MCF 10A (cell line): ENCODE measurements around the gene ANKFY1. TPM values are rescaled to one million over a fixed set of nuclear protein-coding genes. Genes with fewer than 3 reads are reported as not detected.

Source experiments
- BruUV-seq: library from RNA; stranded (reverse); fragments of 400-500 nt; replicated peaks from 2 replicates; lab custom pipeline; 2021; lab: Mats Ljungman, UMichigan
- CTCF ChIA-PET: fragments of 300-600 bp; sonication (Branson Sonifier 250); formaldehyde crosslinking; extraction: SDS; loops from one replicate; lab custom pipeline; 2021; ENCODE audit warnings: antibody characterized with exemption, inconsistent platforms; lab: Yijun Ruan, JAX
- POLR2A ChIA-PET: fragments of 300-600, 350-650 bp; sonication (Branson Sonifier 250); formaldehyde crosslinking; extraction: SDS; loops from one replicate; lab custom pipeline; 2020; ENCODE audit warnings: antibody characterized with exemption, inconsistent platforms; lab: Yijun Ruan, JAX
- DNase-seq: peaks from one replicate; pipeline ENCODE4 v3.0.0-alpha.2; 2018; ENCODE audit not compliant: unreplicated experiment
- H3K27ac Mint-ChIP-seq: one replicate; pipeline ENCODE4 v1.8.0; 2022; ENCODE audit warnings: mild to moderate bottlenecking, low read depth, mixed read lengths; ENCODE audit not compliant: unreplicated experiment
- H3K27me3 Mint-ChIP-seq: one replicate; pipeline ENCODE4 v1.8.0; 2022; ENCODE audit warnings: mixed read lengths; ENCODE audit not compliant: insufficient read depth, unreplicated experiment
- H3K36me3 Mint-ChIP-seq: one replicate; pipeline ENCODE4 v1.8.0; 2022; ENCODE audit warnings: mild to moderate bottlenecking, moderate library complexity, mixed read lengths; ENCODE audit not compliant: insufficient read depth, unreplicated experiment
- H3K4me1 Mint-ChIP-seq: one replicate; pipeline ENCODE4 v1.8.0; 2022; ENCODE audit warnings: mixed read lengths; ENCODE audit not compliant: insufficient read depth, unreplicated experiment
- H3K4me3 Mint-ChIP-seq: one replicate; pipeline ENCODE4 v1.8.0; 2022; ENCODE audit warnings: mild to moderate bottlenecking, moderate library complexity, mixed read lengths; ENCODE audit not compliant: unreplicated experiment
- H3K9me3 Mint-ChIP-seq: one replicate; pipeline ENCODE4 v1.8.0; 2022; ENCODE audit warnings: mixed read lengths; ENCODE audit not compliant: unreplicated experiment
- intact Hi-C: fragments of 100-400 bp; cut with micrococcal nuclease; formaldehyde crosslinking; loops from 2 replicates; pipeline ENCODE4 v1.14.1; 2022
- total RNA-seq: library from RNA; stranded (reverse); gene quantifications from 2 replicates; pipeline ENCODE4 v1.2.3, GENCODE V29; 2022
- TF ChIP-seq, protein P1 (sequence below): fragments of 200-600 bp; IDR thresholded peaks from one replicate; pipeline ENCODE4 v1.8.0; 2022; ENCODE audit warnings: antibody characterized with exemption, mild to moderate bottlenecking; ENCODE audit not compliant: unreplicated experiment

Gene ANKFY1
- total RNA-seq, 1 experiment from 2014 or later, result 34.9 TPM

DNA sequence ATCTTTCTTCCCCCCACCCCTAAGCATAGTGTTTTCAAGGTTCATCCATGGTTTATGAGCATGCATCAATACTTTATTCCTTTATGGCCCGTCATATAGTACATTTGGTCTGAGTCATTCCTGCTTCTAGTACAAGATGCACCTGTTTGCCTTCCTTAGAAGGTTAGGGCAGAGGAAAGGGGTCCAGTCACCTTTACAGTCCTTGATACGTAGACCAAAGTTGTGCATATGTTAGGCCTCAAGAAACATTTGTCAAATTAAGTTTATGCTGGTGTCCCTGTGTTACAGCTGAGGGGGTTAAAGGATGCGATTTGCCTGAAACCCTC lies 119.4 kb downstream of the ANKFY1 start:
- Mint-ChIP-seq H3K9me3 (no peaks in the 10 kb centered on the region), H3K4me3 (peak overlapping the region; percentile 98), H3K27me3 (no peaks in the 10 kb centered on the region), H3K4me1 (peaks cover 26% of the 10 kb centered on the region), H3K36me3 (peaks cover 34% of the 10 kb centered on the region), H3K27ac (peak overlapping the region; percentile 100)
- no peak for DNase-seq
- BruUV-seq, result no TSS peak
- ChIA-PET CTCF (interaction anchor here (0.6 to 2.7 kb wide), 4 partner anchors 12 to 586 kb away, joined by 3 to 11 read pairs (median 4); no protein-coding TSS in a partner anchor), POLR2A (interaction anchor here (0.7 to 9.9 kb wide), 9 partner anchors 10 to 377 kb away, joined by 3 to 555 read pairs (median 8); no protein-coding TSS in a partner anchor)
- TF ChIP-seq, protein P1, sequence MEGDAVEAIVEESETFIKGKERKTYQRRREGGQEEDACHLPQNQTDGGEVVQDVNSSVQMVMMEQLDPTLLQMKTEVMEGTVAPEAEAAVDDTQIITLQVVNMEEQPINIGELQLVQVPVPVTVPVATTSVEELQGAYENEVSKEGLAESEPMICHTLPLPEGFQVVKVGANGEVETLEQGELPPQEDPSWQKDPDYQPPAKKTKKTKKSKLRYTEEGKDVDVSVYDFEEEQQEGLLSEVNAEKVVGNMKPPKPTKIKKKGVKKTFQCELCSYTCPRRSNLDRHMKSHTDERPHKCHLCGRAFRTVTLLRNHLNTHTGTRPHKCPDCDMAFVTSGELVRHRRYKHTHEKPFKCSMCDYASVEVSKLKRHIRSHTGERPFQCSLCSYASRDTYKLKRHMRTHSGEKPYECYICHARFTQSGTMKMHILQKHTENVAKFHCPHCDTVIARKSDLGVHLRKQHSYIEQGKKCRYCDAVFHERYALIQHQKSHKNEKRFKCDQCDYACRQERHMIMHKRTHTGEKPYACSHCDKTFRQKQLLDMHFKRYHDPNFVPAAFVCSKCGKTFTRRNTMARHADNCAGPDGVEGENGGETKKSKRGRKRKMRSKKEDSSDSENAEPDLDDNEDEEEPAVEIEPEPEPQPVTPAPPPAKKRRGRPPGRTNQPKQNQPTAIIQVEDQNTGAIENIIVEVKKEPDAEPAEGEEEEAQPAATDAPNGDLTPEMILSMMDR, result no peak
- intact Hi-C loops, result loop anchor here (5.0 kb wide), 1 partner anchor 223 kb away; the partner anchor contains the start of gene UBE2G1

DNA sequence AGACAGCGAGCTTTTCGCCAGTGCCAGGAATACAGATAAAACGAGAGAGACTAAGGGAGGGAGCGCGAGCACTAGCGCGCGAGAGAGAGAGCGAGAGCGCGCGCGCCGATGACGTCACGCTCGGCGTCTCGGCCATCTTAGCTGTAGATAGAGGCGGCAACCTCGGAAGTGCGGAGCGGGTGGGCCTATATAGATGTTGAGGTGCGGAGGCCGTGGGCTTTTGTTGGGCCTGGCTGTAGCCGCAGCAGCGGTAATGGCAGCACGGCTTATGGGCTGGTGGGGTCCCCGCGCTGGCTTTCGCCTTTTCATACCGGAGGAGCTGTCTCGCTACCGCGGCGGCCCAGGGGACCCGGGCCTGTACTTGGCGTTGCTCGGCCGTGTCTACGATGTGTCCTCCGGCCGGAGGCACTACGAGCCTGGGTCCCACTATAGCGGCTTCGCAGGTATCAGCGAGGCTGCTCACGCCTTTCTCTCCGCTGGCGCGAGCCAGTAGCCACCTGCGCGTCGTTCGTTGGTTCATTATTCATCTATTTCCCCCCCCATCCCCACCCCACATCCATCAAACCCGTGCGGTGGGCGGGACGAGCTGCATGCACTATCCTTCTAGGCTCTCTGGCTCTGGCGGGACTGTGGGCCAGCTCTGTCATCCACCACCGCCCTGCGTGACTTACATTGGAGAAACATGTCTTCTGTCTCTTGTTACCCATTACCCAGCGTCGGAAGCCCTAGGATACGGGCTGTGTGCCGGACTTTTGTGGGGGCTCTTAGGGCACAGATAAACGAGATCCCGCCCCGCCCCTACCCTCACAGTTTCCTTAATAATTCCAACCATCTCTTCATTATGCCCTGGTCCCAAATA lies 120.0 kb downstream of the ANKFY1 start:
- TSS peak; percentile 67 for BruUV-seq
- peaks cover 28% of the 10 kb centered on the region for H3K36me3 Mint-ChIP-seq
- peak overlapping the region; percentile 100 for H3K27ac Mint-ChIP-seq
- CTCF ChIA-PET, result interaction anchor here (0.6 to 1.6 kb wide), 5 partner anchors 12 to 587 kb away, joined by 3 to 10 read pairs (median 4); no protein-coding TSS in a partner anchor
- intact Hi-C loops, result loop anchor here (1.0 to 5.0 kb wide), 3 partner anchors 18 to 224 kb away; partner anchors contain the start of gene UBE2G1
- POLR2A ChIA-PET, result interaction anchor here (0.7 to 9.9 kb wide), 27 partner anchors 10 to 797 kb away, joined by 3 to 555 read pairs (median 5); partner anchors contain the start of gene NCBP3
- peak; percentile 90 for DNase-seq
- H3K4me3 Mint-ChIP-seq, result peak overlapping the region; percentile 98
- H3K4me1 Mint-ChIP-seq, result peaks cover 20% of the 10 kb centered on the region
- TF ChIP-seq, protein P1, result no peak
- no peaks in the 10 kb centered on the region for H3K27me3 Mint-ChIP-seq
- H3K9me3 Mint-ChIP-seq, result no peaks in the 10 kb centered on the region

DNA sequence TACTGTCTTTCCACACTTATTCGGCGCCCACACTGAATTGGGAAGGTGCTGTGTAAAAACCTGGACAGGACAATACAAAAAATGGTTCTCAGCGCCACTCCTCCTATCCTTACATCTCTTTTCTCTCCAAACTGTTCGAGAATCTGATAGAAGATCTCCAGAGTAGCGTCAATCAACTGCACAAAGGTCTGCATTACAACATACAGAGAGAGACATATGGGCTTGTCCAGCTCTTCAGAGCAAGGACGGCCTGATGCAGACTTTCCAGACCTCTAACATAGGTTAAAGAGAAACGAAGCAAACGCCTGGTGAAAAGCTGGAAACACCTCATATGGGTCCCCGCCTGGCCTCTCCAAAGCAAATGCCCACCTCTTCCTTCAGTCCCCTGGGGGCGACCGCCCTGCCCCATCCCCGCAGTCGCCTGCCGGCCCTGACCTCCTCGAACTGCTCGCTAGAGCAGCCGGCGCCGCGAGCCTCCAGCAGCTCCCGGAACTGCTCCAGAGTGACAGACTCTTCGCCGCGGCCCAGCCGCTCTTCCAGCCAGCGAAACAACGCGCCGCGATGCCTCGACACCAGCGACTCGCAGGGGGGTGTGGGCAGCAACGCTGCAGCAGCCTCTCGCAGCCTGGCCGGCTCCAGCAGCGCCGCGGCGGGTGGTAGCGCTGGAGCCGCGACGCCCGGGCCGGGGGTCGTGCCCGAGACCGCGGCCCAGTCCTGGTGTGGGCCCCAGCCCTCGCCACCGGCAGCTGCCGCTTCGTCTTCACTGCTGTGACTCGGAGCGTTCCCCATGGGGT lies 121.5 kb downstream of the ANKFY1 start:
- Mint-ChIP-seq H3K4me1 (peaks cover 19% of the 10 kb centered on the region), H3K36me3 (peaks cover 27% of the 10 kb centered on the region), H3K4me3 (peak overlapping the region; percentile 98), H3K27me3 (no peaks in the 10 kb centered on the region), H3K9me3 (no peaks in the 10 kb centered on the region), H3K27ac (peak overlapping the region; percentile 100)
- ChIA-PET POLR2A (interaction anchor here (0.6 to 9.9 kb wide), 25 partner anchors 8 to 716 kb away, joined by 3 to 555 read pairs (median 4); partner anchors contain the start of gene NCBP3), CTCF (interaction anchor here (0.6 to 1.6 kb wide), 2 partner anchors 20 to 67 kb away, joined by 5 to 10 read pairs; no protein-coding TSS in a partner anchor)
- TF ChIP-seq, protein P1, result no peak
- no TSS peak for BruUV-seq
- intact Hi-C loops, result loop anchor here (2.0 to 5.0 kb wide), 2 partner anchors 44 to 225 kb away; partner anchors contain the start of gene UBE2G1
- DNase-seq, result no peak
